MCF 10A (cell line): ENCODE measurements around the gene PAK5. TPM values are rescaled to one million over a fixed set of nuclear protein-coding genes. Genes with fewer than 3 reads are reported as not detected.

Source experiments
- BruUV-seq: library from RNA; stranded (reverse); fragments of 400-500 nt; replicated peaks from 2 replicates; lab custom pipeline; 2021; lab: Mats Ljungman, UMichigan
- CTCF ChIA-PET: fragments of 300-600 bp; sonication (Branson Sonifier 250); formaldehyde crosslinking; extraction: SDS; loops from one replicate; lab custom pipeline; 2021; ENCODE audit warnings: antibody characterized with exemption, inconsistent platforms; lab: Yijun Ruan, JAX
- POLR2A ChIA-PET: fragments of 300-600, 350-650 bp; sonication (Branson Sonifier 250); formaldehyde crosslinking; extraction: SDS; loops from one replicate; lab custom pipeline; 2020; ENCODE audit warnings: antibody characterized with exemption, inconsistent platforms; lab: Yijun Ruan, JAX
- DNase-seq: peaks from one replicate; pipeline ENCODE4 v3.0.0-alpha.2; 2018; ENCODE audit not compliant: unreplicated experiment
- H3K27ac Mint-ChIP-seq: one replicate; pipeline ENCODE4 v1.8.0; 2022; ENCODE audit warnings: mild to moderate bottlenecking, low read depth, mixed read lengths; ENCODE audit not compliant: unreplicated experiment
- H3K27me3 Mint-ChIP-seq: one replicate; pipeline ENCODE4 v1.8.0; 2022; ENCODE audit warnings: mixed read lengths; ENCODE audit not compliant: insufficient read depth, unreplicated experiment
- H3K36me3 Mint-ChIP-seq: one replicate; pipeline ENCODE4 v1.8.0; 2022; ENCODE audit warnings: mild to moderate bottlenecking, moderate library complexity, mixed read lengths; ENCODE audit not compliant: insufficient read depth, unreplicated experiment
- H3K4me1 Mint-ChIP-seq: one replicate; pipeline ENCODE4 v1.8.0; 2022; ENCODE audit warnings: mixed read lengths; ENCODE audit not compliant: insufficient read depth, unreplicated experiment
- H3K4me3 Mint-ChIP-seq: one replicate; pipeline ENCODE4 v1.8.0; 2022; ENCODE audit warnings: mild to moderate bottlenecking, moderate library complexity, mixed read lengths; ENCODE audit not compliant: unreplicated experiment
- H3K9me3 Mint-ChIP-seq: one replicate; pipeline ENCODE4 v1.8.0; 2022; ENCODE audit warnings: mixed read lengths; ENCODE audit not compliant: unreplicated experiment
- intact Hi-C: fragments of 100-400 bp; cut with micrococcal nuclease; formaldehyde crosslinking; loops from 2 replicates; pipeline ENCODE4 v1.14.1; 2022
- total RNA-seq: library from RNA; stranded (reverse); gene quantifications from 2 replicates; pipeline ENCODE4 v1.2.3, GENCODE V29; 2022
- TF ChIP-seq, protein P1 (sequence below): fragments of 200-600 bp; IDR thresholded peaks from one replicate; pipeline ENCODE4 v1.8.0; 2022; ENCODE audit warnings: antibody characterized with exemption, mild to moderate bottlenecking; ENCODE audit not compliant: unreplicated experiment

Gene PAK5
- total RNA-seq, 1 experiment from 2014 or later, result not detected

GRCh38 chr20:9517297-9518162 lies 321.3 kb downstream of the PAK5 start:
- BruUV-seq, result no TSS peak
- H3K27me3 Mint-ChIP-seq, result no peaks in the 10 kb centered on the region
- intact Hi-C loops, result no loop called here
- H3K27ac Mint-ChIP-seq, result no peak overlapping the region
- DNase-seq, result no peak
- no peak overlapping the region for H3K4me3 Mint-ChIP-seq
- H3K4me1 Mint-ChIP-seq, result no peaks in the 10 kb centered on the region
- TF ChIP-seq, protein P1, sequence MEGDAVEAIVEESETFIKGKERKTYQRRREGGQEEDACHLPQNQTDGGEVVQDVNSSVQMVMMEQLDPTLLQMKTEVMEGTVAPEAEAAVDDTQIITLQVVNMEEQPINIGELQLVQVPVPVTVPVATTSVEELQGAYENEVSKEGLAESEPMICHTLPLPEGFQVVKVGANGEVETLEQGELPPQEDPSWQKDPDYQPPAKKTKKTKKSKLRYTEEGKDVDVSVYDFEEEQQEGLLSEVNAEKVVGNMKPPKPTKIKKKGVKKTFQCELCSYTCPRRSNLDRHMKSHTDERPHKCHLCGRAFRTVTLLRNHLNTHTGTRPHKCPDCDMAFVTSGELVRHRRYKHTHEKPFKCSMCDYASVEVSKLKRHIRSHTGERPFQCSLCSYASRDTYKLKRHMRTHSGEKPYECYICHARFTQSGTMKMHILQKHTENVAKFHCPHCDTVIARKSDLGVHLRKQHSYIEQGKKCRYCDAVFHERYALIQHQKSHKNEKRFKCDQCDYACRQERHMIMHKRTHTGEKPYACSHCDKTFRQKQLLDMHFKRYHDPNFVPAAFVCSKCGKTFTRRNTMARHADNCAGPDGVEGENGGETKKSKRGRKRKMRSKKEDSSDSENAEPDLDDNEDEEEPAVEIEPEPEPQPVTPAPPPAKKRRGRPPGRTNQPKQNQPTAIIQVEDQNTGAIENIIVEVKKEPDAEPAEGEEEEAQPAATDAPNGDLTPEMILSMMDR, result no peak
- ChIA-PET POLR2A (no interaction called here), CTCF (no interaction called here)
- H3K9me3 Mint-ChIP-seq, result no peaks in the 10 kb centered on the region
- H3K36me3 Mint-ChIP-seq, result no peaks in the 10 kb centered on the region

- CTCF ChIA-PET, result interaction anchor here (0.5 kb wide), 1 partner anchor 76 kb away, joined by 3 read pairs; no protein-coding TSS in a partner anchor
- DNase-seq, result no peak
- H3K4me1 Mint-ChIP-seq, result no peaks in the 10 kb centered on the region
- H3K36me3 Mint-ChIP-seq, result no peaks in the 10 kb centered on the region
- no peaks in the 10 kb centered on the region for H3K27me3 Mint-ChIP-seq
- BruUV-seq, result no TSS peak
- intact Hi-C loops, result no loop called here
- TF ChIP-seq, protein P1, result no peak
- POLR2A ChIA-PET, result no interaction called here
- H3K9me3 Mint-ChIP-seq, result no peaks in the 10 kb centered on the region
- no peak overlapping the region for H3K4me3 Mint-ChIP-seq
- H3K27ac Mint-ChIP-seq, result no peak overlapping the region
These were observed 322.5 kb downstream of the PAK5 start for GRCh38 chr20:9516234-9516871.

GRCh38 chr20:9515741-9516233 lies 323.1 kb downstream of the PAK5 start:
- POLR2A ChIA-PET, result no interaction called here
- intact Hi-C loops, result no loop called here
- H3K27ac Mint-ChIP-seq, result no peak overlapping the region
- DNase-seq, result no peak
- TF ChIP-seq, protein P1, result no peak
- no peak overlapping the region for H3K4me3 Mint-ChIP-seq
- H3K4me1 Mint-ChIP-seq, result no peaks in the 10 kb centered on the region
- no TSS peak for BruUV-seq
- no peaks in the 10 kb centered on the region for H3K9me3 Mint-ChIP-seq
- no peaks in the 10 kb centered on the region for H3K36me3 Mint-ChIP-seq
- CTCF ChIA-PET, result interaction anchor here (0.5 to 0.6 kb wide), 2 partner anchors 75 to 951 kb away, joined by 3 read pairs; no protein-coding TSS in a partner anchor
- no peaks in the 10 kb centered on the region for H3K27me3 Mint-ChIP-seq

DNA sequence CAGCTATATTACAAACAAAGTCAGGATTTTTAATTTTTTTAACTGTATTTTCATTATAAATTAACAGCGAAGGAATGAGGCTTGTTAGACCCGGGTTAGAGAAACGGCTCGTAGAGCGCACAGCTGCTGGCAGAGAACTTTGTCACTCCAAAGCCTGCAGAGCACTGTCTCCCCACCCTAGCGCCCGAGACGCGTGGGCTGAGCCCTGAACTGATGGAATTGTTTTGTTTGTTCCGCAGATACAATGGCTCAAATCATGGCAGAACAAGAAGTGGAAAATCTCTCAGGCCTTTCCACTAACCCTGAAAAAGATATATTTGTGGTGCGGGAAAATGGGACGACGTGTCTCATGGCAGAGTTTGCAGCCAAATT lies 323.7 kb downstream of the PAK5 start:
- ChIA-PET POLR2A (no interaction called here), CTCF (interaction anchor here (0.6 to 0.7 kb wide), 3 partner anchors 93 to 952 kb away, joined by 3 read pairs; no protein-coding TSS in a partner anchor)
- no peak overlapping the region for H3K4me3 Mint-ChIP-seq

More for the DNA sequence above, 323.7 kb downstream of the PAK5 start:
- H3K4me1 Mint-ChIP-seq, result no peaks in the 10 kb centered on the region
- no peaks in the 10 kb centered on the region for H3K36me3 Mint-ChIP-seq
- DNase-seq, result no peak
- H3K9me3 Mint-ChIP-seq, result no peaks in the 10 kb centered on the region
- no TSS peak for BruUV-seq
- no peak overlapping the region for H3K27ac Mint-ChIP-seq
- intact Hi-C loops, result no loop called here
- no peaks in the 10 kb centered on the region for H3K27me3 Mint-ChIP-seq
- TF ChIP-seq, protein P1, result no peak
